ENCODE measurements around the gene PACSIN2. TPM values are rescaled to one million over a fixed set of nuclear protein-coding genes. Genes with fewer than 3 reads are reported as not detected.

Gene PACSIN2
- total and polyA plus RNA-seq, 7 experiments from 2014 or later: 26.6 to 62.5 (median 36.3) TPM

GRCh38 chr22:42847110-42847509 lies 167.8 kb downstream of the PACSIN2 start:
- no peaks in the 10 kb centered on the region for H3K4me1 ChIP-seq (ENCODE audit: control insufficient read depth in 2 of 2, insufficient read depth in 2 of 2, low read length in 2 of 2)
- no peaks in the 10 kb centered on the region for H3K9me3 ChIP-seq (ENCODE audit: control insufficient read depth in 2 of 3, low read length in 3 of 3)
- H3K4me3 ChIP-seq (ENCODE audit: low read length): no peak overlapping the region
- ATAC-seq (no peak), DNase-seq (no peak)
- H3K4me1 Mint-ChIP-seq: peaks cover 16 to 28% (median 21%) of the 10 kb centered on the region in 7 donors
- H3K9me3 Mint-ChIP-seq: peaks cover 0 to 1% (median 0%) of the 10 kb centered on the region in 11 donors
- peaks cover 0 to 42% (median 22%) of the 10 kb centered on the region in 5 donors for H3K36me3 Mint-ChIP-seq
- no peaks in the 10 kb centered on the region for H3K27me3 ChIP-seq (ENCODE audit: control insufficient read depth in 2 of 2, insufficient read depth in 2 of 2, low read length in 2 of 2)
- no peak overlapping the region for H3K27ac ChIP-seq (ENCODE audit: low read depth, low read length)
- CTCF ChIA-PET: no interaction called here
- POLR2A ChIA-PET: interaction anchor here (1.6 kb wide), 1 partner anchor 10 kb away, joined by 4 read pairs; the partner anchor contains the start of gene ARFGAP3
- H3K27ac Mint-ChIP-seq: no peak overlapping the region
- H3K36me3 ChIP-seq (ENCODE audit: control insufficient read depth in 2 of 3, insufficient read depth in 3 of 3, low read length in 3 of 3): peaks cover 0 to 27% (median 5%) of the 10 kb centered on the region in 3 experiments
- H3K4me3 Mint-ChIP-seq: no peak overlapping the region
- intact Hi-C loops (cut with micrococcal nuclease): no loop called here
- no peaks in the 10 kb centered on the region for H3K27me3 Mint-ChIP-seq

DNA sequence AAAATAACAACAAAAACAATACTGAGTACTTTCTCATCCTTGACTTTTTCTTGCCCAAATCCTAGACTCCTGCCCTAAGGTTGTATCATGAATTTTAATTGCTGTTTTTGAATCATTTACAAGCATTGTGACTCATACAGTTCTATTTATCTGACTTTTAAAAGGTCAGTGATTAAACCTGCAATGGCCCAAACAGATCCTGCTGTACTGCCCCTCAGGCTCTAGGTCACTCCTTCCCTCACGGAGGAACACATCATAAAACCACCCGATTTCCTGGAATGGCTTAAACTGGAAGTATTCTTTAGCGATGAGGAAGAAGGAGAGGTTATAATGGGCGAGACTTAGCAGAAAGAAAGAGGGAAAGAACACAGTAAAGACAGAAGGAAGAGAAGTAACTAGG lies 170.2 kb downstream of the PACSIN2 start:
- Histone ChIP-seq H3K27ac (ENCODE audit: low read depth, low read length) (no peak overlapping the region), H3K4me1 (ENCODE audit: control insufficient read depth in 2 of 2, insufficient read depth in 2 of 2, low read length in 2 of 2) (no peaks in the 10 kb centered on the region), H3K4me3 (ENCODE audit: low read length) (no peak overlapping the region), H3K27me3 (ENCODE audit: control insufficient read depth in 2 of 2, insufficient read depth in 2 of 2, low read length in 2 of 2) (no peaks in the 10 kb centered on the region), H3K36me3 (ENCODE audit: control insufficient read depth in 2 of 3, insufficient read depth in 3 of 3, low read length in 3 of 3) (peaks cover 0 to 34% (median 5%) of the 10 kb centered on the region in 3 experiments), H3K9me3 (ENCODE audit: control insufficient read depth in 2 of 3, low read length in 3 of 3) (no peaks in the 10 kb centered on the region)
- intact Hi-C loops (cut with micrococcal nuclease): no loop called here
- ChIA-PET POLR2A (interaction anchor here (0.6 to 0.9 kb wide), 2 partner anchors 9 to 371 kb away, joined by 3 to 5 read pairs; no protein-coding TSS in a partner anchor), CTCF (no interaction called here)
- Mint-ChIP-seq H3K27ac (peak overlapping the region in 1 of 9 donors; percentile 36), H3K4me1 (peaks cover 15 to 33% (median 19%) of the 10 kb centered on the region in 7 donors), H3K36me3 (peaks cover 0 to 56% (median 28%) of the 10 kb centered on the region in 5 donors), H3K9me3 (peaks cover 0 to 1% (median 0%) of the 10 kb centered on the region in 11 donors), H3K27me3 (no peaks in the 10 kb centered on the region), H3K4me3 (no peak overlapping the region)
- DNase-seq (no peak), ATAC-seq (no peak)

GRCh38 chr22:42842658-42843370 lies 172.1 kb downstream of the PACSIN2 start:
- peaks cover 0 to 57% (median 28%) of the 10 kb centered on the region in 5 donors for H3K36me3 Mint-ChIP-seq
- Histone ChIP-seq H3K27ac (ENCODE audit: low read depth, low read length) (no peak overlapping the region), H3K4me3 (ENCODE audit: low read length) (no peak overlapping the region), H3K36me3 (ENCODE audit: control insufficient read depth in 2 of 3, insufficient read depth in 3 of 3, low read length in 3 of 3) (peaks cover 0 to 34% (median 5%) of the 10 kb centered on the region in 3 experiments), H3K4me1 (ENCODE audit: control insufficient read depth in 2 of 2, insufficient read depth in 2 of 2, low read length in 2 of 2) (no peaks in the 10 kb centered on the region), H3K9me3 (ENCODE audit: control insufficient read depth in 2 of 3, low read length in 3 of 3) (no peaks in the 10 kb centered on the region), H3K27me3 (ENCODE audit: control insufficient read depth in 2 of 2, insufficient read depth in 2 of 2, low read length in 2 of 2) (no peaks in the 10 kb centered on the region)
- H3K27me3 Mint-ChIP-seq: no peaks in the 10 kb centered on the region
- DNase-seq (no peak), ATAC-seq (no peak)
- POLR2A ChIA-PET: no interaction called here
- intact Hi-C loops (cut with micrococcal nuclease): no loop called here
- H3K4me1 Mint-ChIP-seq: peaks cover 8 to 33% (median 20%) of the 10 kb centered on the region in 7 donors
- peaks cover 0 to 1% (median 0%) of the 10 kb centered on the region in 11 donors for H3K9me3 Mint-ChIP-seq
- H3K4me3 Mint-ChIP-seq: no peak overlapping the region
- H3K27ac Mint-ChIP-seq: peak overlapping the region in 1 of 9 donors; percentile 67
- CTCF ChIA-PET: no interaction called here

- no peak overlapping the region for H3K27ac Mint-ChIP-seq
- H3K9me3 ChIP-seq (ENCODE audit: control insufficient read depth in 2 of 3, low read length in 3 of 3): no peaks in the 10 kb centered on the region
- H3K36me3 ChIP-seq (ENCODE audit: control insufficient read depth in 2 of 3, insufficient read depth in 3 of 3, low read length in 3 of 3): peaks cover 5 to 24% (median 8%) of the 10 kb centered on the region in 3 experiments
- H3K4me1 ChIP-seq (ENCODE audit: control insufficient read depth in 2 of 2, insufficient read depth in 2 of 2, low read length in 2 of 2): no peaks in the 10 kb centered on the region
- ATAC-seq: no peak
- no peaks in the 10 kb centered on the region for H3K27me3 ChIP-seq (ENCODE audit: control insufficient read depth in 2 of 2, insufficient read depth in 2 of 2, low read length in 2 of 2)
- H3K27me3 Mint-ChIP-seq: no peaks in the 10 kb centered on the region
- no peak for DNase-seq
- H3K4me1 Mint-ChIP-seq: peaks cover 8 to 33% (median 20%) of the 10 kb centered on the region in 7 donors
- peaks cover 0 to 1% (median 0%) of the 10 kb centered on the region in 11 donors for H3K9me3 Mint-ChIP-seq
- ChIA-PET CTCF (no interaction called here), POLR2A (no interaction called here)
- H3K36me3 Mint-ChIP-seq: peaks cover 0 to 47% (median 27%) of the 10 kb centered on the region in 5 donors
- H3K4me3 ChIP-seq (ENCODE audit: low read length): no peak overlapping the region
- no peak overlapping the region for H3K4me3 Mint-ChIP-seq
- intact Hi-C loops (cut with micrococcal nuclease): no loop called here
- no peak overlapping the region for H3K27ac ChIP-seq (ENCODE audit: low read depth, low read length)
Observed at GRCh38 chr22:42841444-42841843, 173.5 kb downstream of the PACSIN2 start.

- Mint-ChIP-seq H3K27ac (no peak overlapping the region), H3K9me3 (no peaks in the 10 kb centered on the region), H3K4me1 (peaks cover 0 to 16% (median 5%) of the 10 kb centered on the region in 7 donors), H3K4me3 (no peak overlapping the region), H3K27me3 (no peaks in the 10 kb centered on the region), H3K36me3 (peaks cover 4 to 31% (median 18%) of the 10 kb centered on the region in 5 donors)
- ChIA-PET POLR2A (no interaction called here), CTCF (no interaction called here)
- Histone ChIP-seq H3K27me3 (ENCODE audit: control insufficient read depth in 2 of 2, insufficient read depth in 2 of 2, low read length in 2 of 2) (no peaks in the 10 kb centered on the region), H3K36me3 (ENCODE audit: control insufficient read depth in 2 of 3, insufficient read depth in 3 of 3, low read length in 3 of 3) (peaks cover 3 to 30% (median 8%) of the 10 kb centered on the region in 3 experiments), H3K27ac (ENCODE audit: low read depth, low read length) (no peak overlapping the region), H3K9me3 (ENCODE audit: control insufficient read depth in 2 of 3, low read length in 3 of 3) (no peaks in the 10 kb centered on the region), H3K4me3 (ENCODE audit: low read length) (no peak overlapping the region), H3K4me1 (ENCODE audit: control insufficient read depth in 2 of 2, insufficient read depth in 2 of 2, low read length in 2 of 2) (no peaks in the 10 kb centered on the region)
- DNase-seq (no peak), ATAC-seq (no peak)
- intact Hi-C loops (cut with micrococcal nuclease): no loop called here
Observed at GRCh38 chr22:42837556-42837955, 177.4 kb downstream of the PACSIN2 start.

- H3K27me3 ChIP-seq (ENCODE audit: control insufficient read depth in 2 of 2, insufficient read depth in 2 of 2, low read length in 2 of 2): no peaks in the 10 kb centered on the region
- CTCF ChIA-PET: no interaction called here
- no peaks in the 10 kb centered on the region for H3K9me3 Mint-ChIP-seq
- peaks cover 0 to 10% (median 4%) of the 10 kb centered on the region in 7 donors for H3K4me1 Mint-ChIP-seq
- POLR2A ChIA-PET: no interaction called here
- no peaks in the 10 kb centered on the region for H3K4me1 ChIP-seq (ENCODE audit: control insufficient read depth in 2 of 2, insufficient read depth in 2 of 2, low read length in 2 of 2)
- intact Hi-C loops (cut with micrococcal nuclease): no loop called here
- DNase-seq: no peak
- no peaks in the 10 kb centered on the region for H3K9me3 ChIP-seq (ENCODE audit: control insufficient read depth in 2 of 3, low read length in 3 of 3)
- H3K27me3 Mint-ChIP-seq: no peaks in the 10 kb centered on the region
- H3K36me3 Mint-ChIP-seq: peaks cover 4 to 28% (median 14%) of the 10 kb centered on the region in 5 donors
- no peak overlapping the region for H3K4me3 ChIP-seq (ENCODE audit: low read length)
- peaks cover 7 to 33% (median 8%) of the 10 kb centered on the region in 3 experiments for H3K36me3 ChIP-seq (ENCODE audit: control insufficient read depth in 2 of 3, insufficient read depth in 3 of 3, low read length in 3 of 3)
- ATAC-seq: no peak
- H3K27ac ChIP-seq (ENCODE audit: low read depth, low read length): no peak overlapping the region
- H3K4me3 Mint-ChIP-seq: no peak overlapping the region
- no peak overlapping the region for H3K27ac Mint-ChIP-seq
Observed at GRCh38 chr22:42836026-42836425, 178.9 kb downstream of the PACSIN2 start.

Measured in naive thymus-derived CD4-positive, alpha-beta T cell (primary cell).